Measurements from ENCODE around the gene TAF5L.
"Not testable (repeated sequence)": the region's sequence is repeated elsewhere in the genome, so short reads cannot be mapped to it uniquely, and the experiment has no call there.

The TAF5L gene

DNA sequence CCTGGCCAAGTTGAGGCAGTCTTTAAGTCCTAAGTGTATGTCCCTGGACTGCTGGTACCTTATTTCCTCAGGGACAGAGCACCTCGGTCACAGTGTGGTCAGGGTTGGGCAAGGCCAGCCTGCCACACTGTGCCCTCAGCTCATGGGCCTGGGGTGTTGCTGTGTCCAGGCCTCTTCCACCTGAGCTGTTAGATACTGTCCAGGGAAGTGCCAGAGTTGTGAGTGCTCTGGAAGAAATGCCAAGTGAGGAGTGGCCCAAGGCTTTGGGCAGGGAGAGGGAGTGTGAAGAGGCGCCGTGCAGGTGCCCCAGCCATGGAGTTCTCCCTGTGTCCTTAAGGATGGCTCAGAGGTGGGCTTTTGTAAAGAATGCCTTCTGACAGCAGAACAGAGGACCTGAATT is 15.4 kb upstream of the TAF5L start:
- no peak for DNase-seq

DNA sequence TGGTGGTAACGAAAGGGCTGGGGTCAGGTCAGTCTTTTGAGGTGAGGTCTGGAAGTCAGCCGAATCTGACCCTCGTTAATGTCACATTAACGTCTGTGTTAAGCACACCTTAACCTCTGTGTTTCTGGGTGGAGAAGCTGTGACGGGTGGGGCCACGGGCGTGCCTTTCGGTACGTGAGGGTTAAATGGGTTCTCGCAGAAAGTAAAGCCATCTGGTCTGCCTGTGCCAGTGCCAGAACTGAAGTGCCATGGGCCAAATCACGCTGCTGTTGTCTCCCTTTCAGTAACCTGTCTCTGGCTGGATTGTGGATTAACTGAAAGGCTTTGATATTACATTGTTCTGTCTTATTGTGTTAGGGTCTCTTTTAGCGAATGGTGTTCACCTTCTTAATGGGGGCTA is 14.5 kb upstream of the TAF5L start:
- no peak for DNase-seq

DNA sequence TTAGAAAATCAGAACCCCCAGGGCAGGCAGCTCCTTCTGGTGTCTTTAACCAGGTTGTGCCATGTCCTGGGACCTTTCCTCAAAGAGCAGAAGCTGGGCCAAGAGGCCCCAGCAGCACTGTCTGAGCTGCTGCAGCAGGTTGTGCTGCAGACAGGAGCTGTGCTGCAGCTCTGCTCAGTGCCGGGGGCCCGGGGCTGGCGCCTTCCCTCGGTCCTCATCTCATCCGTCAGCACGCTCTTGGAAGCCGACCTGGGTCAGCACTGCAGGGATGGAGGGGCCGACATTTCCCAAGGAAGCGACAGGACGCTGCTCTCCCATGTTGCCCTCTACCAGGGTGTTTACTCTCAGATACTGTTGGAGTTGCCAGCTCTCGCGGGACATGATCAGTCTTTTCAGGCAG is 11.8 kb upstream of the TAF5L start:
- DNase-seq: no peak

DNA sequence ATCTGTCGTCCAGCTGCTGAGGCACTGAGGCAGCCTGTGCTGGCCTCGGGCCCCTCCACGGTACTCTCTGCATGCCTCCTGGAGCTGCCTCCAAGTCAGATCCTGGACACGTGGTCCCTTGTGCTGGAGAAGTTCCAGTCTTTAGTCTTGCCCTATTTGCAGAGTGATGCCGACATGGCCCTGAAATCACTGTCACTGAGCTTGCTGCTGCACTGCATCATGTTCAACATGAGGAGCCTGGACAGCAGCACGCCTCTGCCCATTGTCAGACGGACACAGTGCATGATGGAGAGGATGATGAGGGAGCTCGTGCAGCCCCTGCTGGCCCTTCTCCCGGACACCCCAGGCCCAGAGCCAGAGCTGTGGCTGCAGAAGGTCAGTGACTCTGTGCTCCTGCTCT is 10.1 kb upstream of the TAF5L start:
- DNase-seq: no peak

DNA sequence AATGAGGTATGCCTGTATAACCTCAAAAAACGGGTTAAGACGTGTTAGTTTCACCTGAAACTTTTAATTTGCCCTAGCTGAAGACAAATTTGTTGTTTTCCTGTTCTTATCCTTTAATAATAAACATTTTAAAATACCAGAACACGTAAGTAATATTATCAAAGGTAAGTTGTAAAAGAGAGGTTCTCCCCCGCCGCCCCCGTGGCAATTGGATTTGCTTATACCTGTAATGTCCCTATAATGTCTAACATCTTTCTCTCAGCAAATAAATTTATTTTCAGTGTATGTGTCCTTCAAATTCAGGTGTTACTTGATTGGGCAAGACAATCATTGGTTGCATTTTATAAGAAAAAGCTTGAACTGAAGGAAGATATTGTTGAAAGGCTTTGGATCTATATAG is 6.0 kb upstream of the TAF5L start:
- DNase-seq: no peak

DNA sequence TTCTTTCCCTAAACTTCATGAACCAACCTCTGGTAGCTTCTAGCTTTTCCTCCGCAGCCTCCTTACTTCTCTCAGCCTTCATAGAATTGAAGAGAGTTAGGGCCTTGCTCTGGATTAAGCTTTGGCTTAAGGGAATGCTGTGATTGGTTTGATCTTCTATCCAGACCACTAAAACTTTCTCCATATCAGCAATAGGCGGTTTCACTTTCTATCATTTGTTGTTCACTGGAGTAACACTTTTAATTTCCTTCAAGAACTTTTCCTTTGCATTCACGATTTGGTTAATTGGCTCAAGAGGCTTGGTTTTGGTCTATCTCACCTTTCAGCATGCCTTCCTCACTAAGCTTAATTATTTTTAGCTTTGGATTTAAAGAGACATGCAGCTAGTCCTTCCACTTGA is 5.2 kb upstream of the TAF5L start:
- DNase-seq: no peak

DNA sequence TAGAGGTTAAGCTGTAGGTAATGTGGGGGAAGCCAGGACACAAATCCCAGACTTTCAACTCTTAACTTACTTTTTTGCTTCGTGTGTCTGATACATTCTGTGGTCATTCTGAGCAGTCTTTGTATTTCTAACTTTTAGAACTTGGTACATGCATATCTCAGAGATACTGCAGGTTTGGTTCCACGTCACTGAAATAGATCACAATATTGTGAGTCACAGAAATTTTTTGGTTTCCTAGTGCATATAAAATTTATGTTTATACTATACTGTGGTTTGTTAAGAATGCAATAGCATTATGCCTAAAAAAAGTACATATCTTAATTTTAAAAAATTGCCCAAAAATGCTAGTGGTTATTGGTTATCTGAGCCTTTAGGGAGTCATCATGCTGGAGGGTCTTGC is 3.3 kb upstream of the TAF5L start:
- no peak for DNase-seq

DNA sequence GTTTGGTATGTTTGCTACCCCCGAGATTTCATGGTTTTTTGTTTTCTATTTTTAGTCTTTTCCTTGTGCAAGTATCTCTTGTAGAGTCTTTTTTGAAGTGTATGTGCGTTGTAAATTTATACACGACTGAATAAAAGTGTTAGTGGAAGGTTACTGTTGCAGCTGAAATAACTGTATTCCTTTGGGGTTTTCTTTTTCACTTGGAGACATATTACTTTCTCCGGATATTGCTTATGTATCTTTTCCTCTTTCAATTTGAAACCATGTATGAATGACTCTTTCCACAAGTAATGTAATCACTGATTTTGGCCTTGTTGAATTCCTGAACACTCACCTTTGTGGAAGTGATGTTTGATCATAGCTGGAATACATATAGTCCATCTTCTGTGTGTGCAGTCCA is 1.1 kb upstream of the TAF5L start:
- no peak for DNase-seq

DNA sequence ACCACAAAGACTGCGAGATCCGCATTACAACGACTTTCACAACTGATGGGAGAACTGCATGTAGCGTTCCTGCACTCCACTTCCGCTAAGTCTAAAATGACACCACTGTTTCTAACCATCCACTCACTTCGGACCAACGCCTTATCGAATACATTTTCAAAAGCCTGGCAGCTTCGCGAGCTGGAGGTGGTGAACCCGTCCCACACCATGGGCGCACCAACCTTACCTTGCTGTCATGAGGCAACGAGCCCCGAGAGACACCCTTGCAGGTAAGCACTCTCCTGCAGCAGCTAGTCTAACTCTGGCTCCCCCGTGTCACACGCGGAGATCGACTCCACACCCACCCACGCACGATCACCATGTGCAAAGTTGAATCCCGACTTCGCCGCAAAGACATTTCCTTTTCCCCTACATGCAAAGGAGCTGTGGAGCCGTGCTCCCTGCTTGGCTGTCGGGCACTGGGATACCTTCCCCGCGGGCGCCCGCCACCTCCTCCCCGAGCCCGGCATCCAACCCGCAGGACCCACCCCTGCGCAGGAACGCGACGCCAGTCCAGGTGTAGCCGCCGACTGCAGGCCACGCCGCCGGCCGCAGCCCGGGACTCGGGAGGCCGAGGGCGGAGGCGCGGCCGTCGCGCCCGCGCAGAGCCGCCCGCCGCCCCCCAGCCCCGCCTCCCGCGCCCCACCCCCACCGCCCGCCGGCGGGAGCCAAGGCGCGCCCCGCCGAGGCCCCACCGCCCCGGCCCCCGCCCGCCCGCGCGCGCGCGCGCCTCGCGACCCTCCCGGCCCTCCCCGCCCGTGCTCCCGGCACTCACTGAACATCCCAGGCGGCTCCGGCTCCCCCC is 629 bp downstream of the TAF5L start:
- peak; percentile 10 to 32 (median 19) for DNase-seq

DNA sequence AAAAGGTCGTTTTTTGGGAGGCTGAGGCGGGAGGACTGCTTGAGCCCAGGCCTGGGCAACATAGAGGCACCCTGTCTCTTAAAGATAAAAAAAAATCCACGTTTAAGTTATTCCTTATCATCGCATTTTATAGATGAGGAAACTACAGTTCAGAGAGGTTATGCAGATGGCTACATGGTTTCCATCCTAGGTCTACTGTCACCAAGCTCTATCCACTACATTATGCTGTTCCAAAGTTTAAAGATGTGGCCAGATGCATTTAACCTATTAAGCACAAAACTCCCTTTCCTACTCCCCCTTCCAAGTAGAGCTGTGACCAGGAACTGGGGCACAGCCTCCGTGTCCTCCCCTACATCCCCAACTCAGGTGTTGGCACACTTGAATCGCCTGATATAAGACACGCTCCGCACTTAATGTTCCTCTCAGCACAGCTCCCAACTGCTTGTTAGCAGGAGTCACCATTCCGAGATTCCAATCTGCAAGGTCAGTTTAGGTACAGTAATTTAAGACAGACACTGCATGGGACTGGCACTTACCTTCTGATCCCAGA is 1.3 kb downstream of the TAF5L start:
- no peak for DNase-seq

DNA sequence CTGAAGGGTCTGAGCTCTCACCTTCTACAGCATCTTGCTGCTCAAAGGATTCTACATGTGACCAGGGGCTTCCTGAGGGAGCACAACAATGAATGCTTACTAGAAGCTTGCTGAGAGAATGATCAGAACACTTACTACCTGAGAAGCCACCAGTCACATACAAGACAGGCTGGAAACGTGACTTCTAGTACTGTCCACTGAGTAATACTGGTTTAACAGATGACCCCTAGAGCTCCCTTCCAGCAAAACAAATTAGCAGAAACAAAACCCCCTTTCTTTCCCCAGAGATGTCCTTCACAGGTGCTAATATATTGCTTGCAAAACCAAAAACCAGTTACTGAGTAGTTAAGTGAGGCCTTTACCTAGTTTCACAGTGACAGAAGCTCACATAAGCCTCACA is 2.1 kb downstream of the TAF5L start:
- DNase-seq: no peak

DNA sequence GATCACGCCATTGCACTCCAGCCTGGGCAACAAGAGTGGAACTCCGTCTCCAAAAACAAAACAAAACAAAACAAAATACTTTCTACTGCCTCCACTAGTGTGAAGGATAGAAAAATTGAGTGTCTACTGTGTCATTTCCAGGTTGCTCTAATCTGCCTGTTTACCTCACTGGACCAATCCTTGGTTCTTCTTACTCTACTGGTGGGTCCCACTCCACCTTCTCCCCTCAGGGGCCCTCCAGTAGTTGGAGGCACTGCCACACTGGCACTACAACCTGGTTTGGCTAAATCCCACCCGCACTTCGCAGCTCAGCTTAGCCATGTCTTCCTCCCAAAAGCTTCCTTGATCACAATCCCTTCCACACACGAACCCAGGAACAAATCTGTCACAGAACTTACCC is 2.7 kb downstream of the TAF5L start:
- DNase-seq: no peak

DNA sequence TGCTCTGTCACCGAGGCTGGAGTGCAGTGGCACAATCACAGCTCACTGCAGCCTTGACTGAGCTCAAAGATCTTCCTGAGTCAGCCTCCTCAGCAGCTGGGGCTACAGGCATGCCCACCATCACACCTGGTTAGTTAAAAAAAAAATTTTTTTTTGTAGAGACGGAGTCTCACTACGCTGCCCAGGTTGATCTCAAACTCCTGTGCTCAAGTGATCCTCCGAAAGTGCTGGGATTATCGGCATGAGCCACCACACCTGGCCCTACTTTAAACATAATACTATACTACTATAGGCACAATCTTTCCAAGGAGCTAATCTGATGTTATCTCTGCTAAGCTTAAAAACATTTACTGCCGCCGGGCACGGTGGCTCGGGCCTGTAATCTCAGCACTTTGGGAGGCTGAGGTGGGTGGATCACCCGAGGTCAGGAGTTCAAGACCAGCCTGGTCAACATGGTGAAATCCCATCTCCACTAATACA is 3.2 kb downstream of the TAF5L start:
- DNase-seq: not testable (repeated sequence)

DNA sequence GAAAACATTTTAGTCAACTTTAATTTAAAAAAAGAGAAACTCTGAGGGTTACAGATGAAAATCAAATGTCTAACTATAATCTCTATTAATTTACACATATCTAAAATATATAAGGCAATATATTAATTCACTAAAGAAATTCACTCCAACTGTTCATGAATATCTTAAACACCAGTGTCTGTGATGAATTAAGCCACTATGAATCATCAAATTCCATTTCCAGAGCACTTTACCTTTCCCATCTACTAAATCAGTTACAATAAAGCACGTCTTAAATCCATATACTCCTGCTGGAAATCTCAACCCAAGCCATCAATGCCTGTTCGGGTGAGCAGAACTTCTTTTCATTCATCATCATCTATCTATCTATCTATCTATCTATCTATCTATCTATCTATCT is 4.3 kb downstream of the TAF5L start:
- no peak for DNase-seq

DNA sequence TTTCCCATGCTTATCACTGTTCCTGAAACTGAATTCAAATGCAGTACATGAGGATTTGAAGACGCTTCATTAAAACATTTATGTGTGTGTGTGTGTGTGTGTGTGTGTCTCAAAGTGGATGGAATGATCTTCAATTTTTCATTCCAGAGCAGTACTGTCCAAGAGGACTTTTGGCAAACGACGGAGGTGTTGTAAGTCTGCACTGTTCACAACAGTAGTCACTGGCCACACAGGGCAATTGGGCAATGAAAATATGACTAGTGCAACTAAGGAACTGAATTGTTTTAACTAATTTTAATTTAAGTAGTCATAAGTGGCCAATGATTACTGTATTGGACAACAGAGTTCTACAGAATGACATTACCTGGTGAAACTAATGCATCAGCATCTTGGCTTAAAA is 5.0 kb downstream of the TAF5L start:
- no peak for DNase-seq

DNA sequence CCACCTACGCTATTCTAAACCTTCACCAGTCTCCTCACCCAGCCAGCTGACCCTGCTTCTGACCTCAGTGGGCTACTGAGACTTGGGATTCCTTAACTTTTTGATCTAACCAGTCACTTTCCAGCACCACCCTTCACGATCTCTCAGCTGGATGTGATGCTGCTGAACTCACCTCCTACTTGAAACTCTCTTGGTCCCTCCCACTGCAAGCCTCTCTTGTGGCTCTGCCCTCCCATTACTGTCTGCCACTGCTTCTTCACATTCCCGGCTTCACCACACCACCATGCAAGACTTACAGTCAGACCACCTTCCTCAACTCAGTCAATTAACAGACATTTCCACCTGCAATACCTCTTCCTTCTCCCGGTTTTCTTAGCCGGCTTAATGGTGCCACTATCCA is 6.3 kb downstream of the TAF5L start:
- DNase-seq: no peak

DNA sequence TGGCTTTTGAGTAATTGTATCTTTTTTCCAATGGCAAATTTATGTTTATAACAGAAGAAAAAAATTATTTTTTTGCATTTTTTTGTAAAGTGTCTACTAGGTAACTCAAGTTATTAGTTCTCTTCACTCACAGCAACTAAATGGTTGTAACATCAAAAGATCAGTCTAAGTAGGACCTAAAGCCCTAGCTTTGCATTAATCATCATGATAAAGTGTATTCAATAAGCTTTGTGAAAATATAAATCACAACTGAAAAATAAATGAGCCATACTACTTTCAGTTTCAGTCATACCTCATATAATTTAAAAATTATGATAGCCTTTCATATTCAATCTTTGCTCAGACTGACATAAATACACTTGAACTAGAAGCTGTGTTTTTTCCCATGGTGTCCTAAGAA is 6.9 kb downstream of the TAF5L start:
- no peak for DNase-seq

DNA sequence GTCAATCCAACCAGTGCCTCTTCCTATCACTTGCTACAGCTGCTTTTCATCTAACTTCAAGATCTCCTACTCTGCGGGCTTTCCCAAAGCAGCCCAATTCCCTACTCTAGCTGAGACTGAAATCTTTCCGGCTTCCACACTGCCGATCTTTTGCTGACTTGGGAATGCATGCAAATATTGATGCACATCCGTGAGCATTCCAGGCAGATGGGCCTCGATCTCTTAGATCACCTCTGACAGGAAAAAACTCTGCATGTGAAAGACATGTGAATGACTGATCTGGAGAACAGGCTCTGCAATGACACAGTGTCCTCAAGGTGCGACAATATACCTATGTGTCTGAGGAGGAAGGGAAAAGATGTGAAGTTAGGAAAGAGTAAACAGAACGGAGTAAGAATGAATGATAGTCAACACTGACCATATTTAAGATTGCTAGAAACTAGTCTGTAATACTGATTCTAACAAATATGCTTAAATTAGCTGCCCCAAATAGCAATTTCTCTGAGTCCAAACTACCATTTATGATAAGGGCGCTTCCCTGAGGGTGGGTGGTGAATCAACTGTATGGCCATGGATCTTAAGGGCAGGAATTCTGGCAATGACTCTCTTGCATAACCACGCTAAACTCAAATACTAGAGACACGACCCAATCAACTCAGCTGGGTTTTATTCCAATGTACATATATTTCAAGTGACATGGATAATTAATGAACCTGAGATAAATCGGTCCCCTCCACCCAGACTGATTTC is 8.4 kb downstream of the TAF5L start:
- DNase-seq: no peak

DNA sequence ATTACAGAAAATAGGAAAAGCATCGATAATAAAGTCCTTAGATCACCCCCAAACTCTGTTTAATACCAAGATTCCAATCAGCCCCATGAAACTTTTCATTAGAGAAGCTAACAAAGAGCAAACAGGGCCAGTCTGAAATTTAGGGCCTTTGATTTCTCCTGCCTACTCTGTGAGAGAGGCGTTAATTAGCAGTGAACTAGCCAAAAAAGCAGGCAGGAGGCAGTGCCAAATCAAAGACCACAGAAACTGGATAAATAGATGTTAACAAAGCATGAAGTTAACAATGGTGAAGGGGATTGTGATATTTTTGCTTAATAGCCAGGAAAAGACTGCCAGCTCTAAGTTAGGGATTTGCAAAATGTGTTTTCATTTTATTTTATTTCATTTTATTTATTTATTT is 11.2 kb downstream of the TAF5L start:
- no peak for DNase-seq

DNA sequence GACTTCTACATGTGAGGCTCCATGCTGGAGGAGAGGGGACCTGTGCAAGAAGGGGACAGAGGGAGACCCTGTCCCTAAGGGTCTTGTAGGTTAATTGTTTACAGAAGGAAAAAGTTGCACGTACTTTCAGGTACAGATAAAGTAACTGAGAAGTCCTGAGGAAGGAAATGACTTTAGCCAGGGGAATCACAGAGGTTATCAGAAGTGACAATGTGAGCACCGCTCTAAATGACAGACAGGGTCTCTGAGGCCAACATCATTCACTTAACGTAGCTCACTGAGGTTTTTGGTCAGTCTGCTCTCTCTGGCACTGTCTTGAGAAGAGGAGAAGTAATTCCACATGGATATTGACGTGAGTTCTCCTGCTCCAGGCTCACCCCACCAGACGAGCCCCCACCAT is 12.0 kb downstream of the TAF5L start:
- no peak for DNase-seq

DNA sequence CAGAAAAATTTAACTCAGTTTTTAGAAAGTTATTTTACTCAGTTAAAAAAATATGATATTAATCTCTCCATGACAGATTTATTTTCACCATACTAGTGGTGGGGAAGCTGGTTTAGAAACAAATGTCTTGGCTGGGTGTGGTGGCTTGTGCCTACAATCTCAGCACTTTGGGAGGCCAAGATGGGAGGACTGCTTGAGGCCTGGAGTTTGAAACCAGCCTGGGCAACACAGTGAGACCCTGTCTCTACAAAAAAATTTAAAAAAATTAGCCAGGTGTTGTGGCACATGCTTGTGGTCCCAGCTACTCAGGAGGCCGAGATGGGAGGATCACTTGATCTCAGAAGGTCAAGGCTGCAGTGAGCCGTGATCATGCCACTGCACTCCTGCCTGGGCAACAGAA is 17.3 kb downstream of the TAF5L start:
- no peak for DNase-seq

DNA sequence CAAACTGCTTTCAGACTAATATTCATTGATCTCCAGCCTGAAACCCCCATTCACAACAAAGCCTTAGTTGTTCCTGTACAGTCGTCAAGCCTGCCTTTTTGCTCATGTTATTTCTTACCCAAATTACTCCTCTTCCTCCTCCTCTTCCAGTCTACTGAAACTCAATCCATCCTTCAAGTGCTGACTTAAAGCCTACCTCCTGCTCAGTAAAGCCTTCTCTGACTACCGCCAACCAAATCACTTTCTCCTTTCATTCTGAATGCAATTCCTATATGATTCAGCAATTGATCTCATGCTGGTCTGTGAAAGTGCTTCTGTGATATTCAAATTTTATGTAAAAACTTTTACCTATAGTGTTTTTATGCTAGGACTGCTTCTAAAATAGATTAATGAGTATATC is 18.6 kb downstream of the TAF5L start:
- no peak for DNase-seq

DNA sequence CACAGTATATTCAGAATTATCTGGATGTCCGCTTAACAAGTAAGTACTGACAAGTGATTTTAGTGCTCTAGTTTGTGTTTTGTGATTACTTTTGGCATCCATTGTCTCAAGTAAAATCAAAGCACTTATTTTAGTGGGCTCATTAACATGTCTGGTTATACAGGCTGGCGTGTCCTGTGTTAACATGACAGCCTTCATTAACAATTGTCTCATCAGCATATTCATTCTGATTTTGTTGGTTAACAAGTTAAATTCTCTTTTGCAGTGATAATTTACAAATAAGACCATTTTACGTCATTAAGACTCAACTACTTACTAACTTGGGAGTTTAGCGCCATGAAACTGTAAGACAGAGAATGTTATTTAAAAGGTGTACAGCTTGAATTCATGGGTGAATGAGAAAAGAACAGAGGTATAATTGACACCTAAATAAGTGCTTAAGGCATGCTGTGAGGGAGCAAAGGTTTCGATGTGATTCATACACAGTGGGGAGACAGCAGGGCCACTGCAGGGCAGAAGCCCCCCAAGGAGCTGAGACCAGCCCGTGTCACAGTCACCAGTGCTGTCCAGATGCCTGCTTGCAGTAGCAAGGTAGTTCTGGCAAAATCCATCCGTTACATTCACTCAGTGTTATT is 22.4 kb downstream of the TAF5L start:
- no peak for DNase-seq

DNA sequence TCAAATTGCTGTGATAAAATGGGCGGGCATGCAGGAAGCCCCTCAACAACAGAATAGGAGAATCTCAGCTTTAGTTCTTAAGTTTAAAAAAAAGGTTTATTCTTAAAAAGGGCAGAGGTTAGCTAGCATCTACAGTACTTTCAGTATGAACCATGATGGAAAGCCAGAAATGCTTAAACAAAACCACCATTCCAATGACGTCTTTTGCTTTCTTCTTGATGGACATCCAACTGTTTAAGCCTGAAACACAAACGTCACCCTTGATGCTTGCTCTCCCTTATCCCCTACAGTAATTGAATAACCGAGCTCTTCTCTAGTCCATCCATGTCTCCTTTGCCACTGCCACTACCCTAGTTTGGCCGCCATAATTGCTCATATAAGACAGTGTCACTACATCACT is 25.7 kb downstream of the TAF5L start:
- no peak for DNase-seq
